Colon (tissue), 2 donors: ENCODE results near the gene MAGEA9B.
"Not testable (repeated sequence)": the region's sequence is repeated elsewhere in the genome, so short reads cannot be mapped to it uniquely, and the experiment has no call there.

Experiments used
- FAIRE-seq: peaks from 2 replicates; lab custom pipeline; 2012; peaks lifted over from hg19 to GRCh38; lab: Jason Lieb, UNC
- donor health status: control.
- donor health status: control.

The MAGEA9B gene

GRCh38 chrX:149571770-149572169, 15.5 kb downstream of the MAGEA9B start:
- FAIRE-seq = no peak

- FAIRE-seq = no peak
Measured at GRCh38 chrX:149570668-149571067, 16.6 kb downstream of the MAGEA9B start.

- FAIRE-seq = no peak
Measured at GRCh38 chrX:149569770-149570169, 17.5 kb downstream of the MAGEA9B start.

- no peak for FAIRE-seq
Measured at GRCh38 chrX:149568701-149569296, 18.5 kb downstream of the MAGEA9B start.

GRCh38 chrX:149567621-149568417, 19.4 kb downstream of the MAGEA9B start:
- FAIRE-seq = no peak

- FAIRE-seq = no peak
Measured at GRCh38 chrX:149563359-149563758, 23.9 kb downstream of the MAGEA9B start.

GRCh38 chrX:149555251-149555650, 32.0 kb downstream of the MAGEA9B start:
- not testable (repeated sequence) for FAIRE-seq

- not testable (repeated sequence) for FAIRE-seq
Measured at GRCh38 chrX:149551939-149552248, 35.4 kb downstream of the MAGEA9B start.

GRCh38 chrX:149551245-149551938, 35.9 kb downstream of the MAGEA9B start:
- peak; percentile 51 for FAIRE-seq

- FAIRE-seq = not testable (repeated sequence)
Measured at GRCh38 chrX:149550454-149550853, 36.8 kb downstream of the MAGEA9B start.

- FAIRE-seq = not testable (repeated sequence)
Measured at GRCh38 chrX:149549701-149550100, 37.6 kb downstream of the MAGEA9B start, which contains the start of gene HSFX3. Gene HSFX3, minus strand, starts transcription at chrX:149549924. Its CDS starts 72 bp downstream, at chrX:149549852.

- FAIRE-seq = not testable (repeated sequence)
Measured at GRCh38 chrX:149547782-149548181, 39.5 kb downstream of the MAGEA9B start.

GRCh38 chrX:149546962-149547361, 40.3 kb downstream of the MAGEA9B start:
- not testable (repeated sequence) for FAIRE-seq

- not testable (repeated sequence) for FAIRE-seq
Measured at GRCh38 chrX:149545545-149546543, 41.4 kb downstream of the MAGEA9B start.

GRCh38 chrX:149541521-149542047, 45.7 kb downstream of the MAGEA9B start:
- FAIRE-seq = peak; percentile 84

GRCh38 chrX:149540621-149541520, 46.4 kb downstream of the MAGEA9B start, which contains the start of gene EOLA1:
Gene EOLA1, plus strand, starts transcription at chrX:149541012. Its CDS starts 4,619 bp downstream, at chrX:149545631.
- FAIRE-seq = peak; percentile 97

- FAIRE-seq = no peak
Measured at GRCh38 chrX:149540131-149540620, 47.1 kb downstream of the MAGEA9B start.

GRCh38 chrX:149539283-149540130, 47.8 kb downstream of the MAGEA9B start:
- no peak for FAIRE-seq

GRCh38 chrX:149537474-149537873, 49.8 kb downstream of the MAGEA9B start:
- not testable (repeated sequence) for FAIRE-seq
